ENCODE results near the gene SIRPA.

- no peak for TF ChIP-seq CTCF (conservative IDR thresholded peaks at IDR 0.05; ENCODE audit: low read depth, low read length)
- TF ChIP-seq EZH2phosphoT487 (IDR thresholded peaks at IDR 0.05; ENCODE audit: borderline replicate concordance, low read length): no peak
Measured at GRCh38 chr20:1943275-1944002, 48.2 kb downstream of the SIRPA start.

Data from PC-3 (cell line).